Thyroid gland (tissue), 4 donors: ENCODE measurements around the gene HPCA. TPM values are rescaled to one million over a fixed set of nuclear protein-coding genes. Genes with fewer than 3 reads are reported as not detected.

Source experiments
- DNase-seq, 2 donors: peaks; one replicate each; pipeline ENCODE4 v3.0.0-alpha.2; 2019
- H3K27ac ChIP-seq, 3 donors: fragments of 200-600 bp; sonication (generic); 1 replicate in 2 of 3; 2 replicates in 1 of 3; pipeline ENCODE4 v1.5.1; 2016 to 2019; ENCODE audit warnings: mild to moderate bottlenecking in 1 of 3, moderate library complexity in 1 of 3
- H3K27me3 ChIP-seq: fragments of 200-600 bp; sonication (generic); one replicate; pipeline ENCODE4 v1.5.1; 2019
- H3K36me3 ChIP-seq, 2 donors: fragments of 200-600 bp; sonication (generic); one replicate each; pipeline ENCODE4 v1.5.1; 2016 to 2019
- H3K4me1 ChIP-seq, 2 donors: fragments of 200-600 bp; sonication (generic); one replicate each; pipeline ENCODE4 v1.5.1; 2017 to 2019
- H3K4me3 ChIP-seq, 3 donors: fragments of 200-600 bp; sonication (generic); replicated peaks in 1 of 3; 1 replicate in 2 of 3; 2 replicates in 1 of 3; pipeline ENCODE4 v1.5.1; 2016; ENCODE audit warnings: mild to moderate bottlenecking in 1 of 3
- H3K9me3 ChIP-seq: fragments of 200-600 bp; sonication (generic); one replicate; pipeline ENCODE4 v1.5.1; 2017
- CTCF ChIP-seq, 6 experiments: fragments of 200-600 bp in 3 of 6; fragments of 450-650 bp in 3 of 6; sonication (generic) in 3 of 6; IDR thresholded peaks; one replicate each; pipeline ENCODE4 v1.5.1; 2016 to 2019; ENCODE audit warnings: antibody characterized with exemption in 6 of 6, mild to moderate bottlenecking in 2 of 6, inconsistent platforms in 1 of 6, moderate library complexity in 1 of 6
- POLR2A ChIP-seq, 2 donors: fragments of 450-650 bp; IDR thresholded peaks; one replicate each; pipeline ENCODE4 v1.6.1; 2017; ENCODE audit warnings: antibody characterized with exemption in 2 of 2, mild to moderate bottlenecking in 2 of 2, moderate library complexity in 1 of 2
- WGBS, 2 donors: methylation state at CpG; one replicate each; pipeline ENCODE4 v1.1.5; 2017; 5-methylcytosine and 5-hydroxymethylcytosine counted together
- intact Hi-C: fragments of 100-400 bp; cut with DNase I; formaldehyde crosslinking; loops from one replicate; pipeline ENCODE4 v1.15.1; 2023
- total RNA-seq, 4 donors: library from RNA; depleted of rRNA; stranded (reverse); fragments of >200 nt; gene quantifications; one replicate each; pipeline ENCODE4 v1.2.3, GENCODE V29; 2016

HPCA gene
- total RNA-seq, 4 donors from 2014 or later = not detected

GRCh38 chr1:32881291-32881690 is 5.0 kb upstream of the HPCA start:
- H3K27me3 ChIP-seq = no peaks in the 10 kb centered on the region
- H3K4me1 ChIP-seq = peaks cover 0 to 11% of the 10 kb centered on the region in 2 donors
- no peak overlapping the region for H3K4me3 ChIP-seq
- WGBS, 2 donors = 71 to 86% methylated on average over 5 of the region's 5 CpGs
- intact Hi-C loops = no loop called here
- H3K36me3 ChIP-seq = no peaks in the 10 kb centered on the region
- H3K9me3 ChIP-seq = no peaks in the 10 kb centered on the region
- no peak for DNase-seq
- H3K27ac ChIP-seq = no peak overlapping the region
- TF ChIP-seq POLR2A (IDR thresholded peaks at IDR 0.05) (no peak), CTCF (IDR thresholded peaks at IDR 0.05) (no peak)

- WGBS, 2 donors = 28 to 38% methylated on average over 14 to 16 of the region's 22 CpGs
- H3K4me1 ChIP-seq = peaks cover 0 to 12% of the 10 kb centered on the region in 2 donors
- DNase-seq = peak in 1 of 2 donors; percentile 39
- intact Hi-C loops = no loop called here
- H3K36me3 ChIP-seq = no peaks in the 10 kb centered on the region
- TF ChIP-seq POLR2A (IDR thresholded peaks at IDR 0.05) = no peak
- no peak for TF ChIP-seq CTCF (IDR thresholded peaks at IDR 0.05)
- H3K4me3 ChIP-seq = no peak overlapping the region
- H3K27ac ChIP-seq = no peak overlapping the region
- H3K27me3 ChIP-seq = peaks cover 6% of the 10 kb centered on the region
- no peaks in the 10 kb centered on the region for H3K9me3 ChIP-seq
These were observed 4.1 kb upstream of the HPCA start for GRCh38 chr1:32881871-32882850.

GRCh38 chr1:32883338-32884031 is 2.8 kb upstream of the HPCA start:
- intact Hi-C loops = no loop called here
- Histone ChIP-seq H3K4me3 (no peak overlapping the region), H3K4me1 (peaks cover 0 to 12% of the 10 kb centered on the region in 2 donors), H3K27ac (no peak overlapping the region), H3K27me3 (peaks cover 11% of the 10 kb centered on the region), H3K36me3 (no peaks in the 10 kb centered on the region), H3K9me3 (no peaks in the 10 kb centered on the region)
- TF ChIP-seq POLR2A (IDR thresholded peaks at IDR 0.05) (no peak), CTCF (IDR thresholded peaks at IDR 0.05) (no peak)
- 83 to 90% methylated on average over 7 of the region's 7 CpGs for WGBS, 2 donors
- no peak for DNase-seq

GRCh38 chr1:32884032-32884372 is 2.3 kb upstream of the HPCA start:
- Histone ChIP-seq H3K4me1 (peaks cover 0 to 12% of the 10 kb centered on the region in 2 donors), H3K27ac (no peak overlapping the region), H3K4me3 (no peak overlapping the region), H3K36me3 (no peaks in the 10 kb centered on the region), H3K9me3 (no peaks in the 10 kb centered on the region), H3K27me3 (peaks cover 11% of the 10 kb centered on the region)
- 61 to 68% methylated on average over 4 of the region's 4 CpGs for WGBS, 2 donors
- no peak for TF ChIP-seq POLR2A (IDR thresholded peaks at IDR 0.05)
- TF ChIP-seq CTCF (IDR thresholded peaks at IDR 0.05) = no peak
- intact Hi-C loops = no loop called here
- DNase-seq = no peak

- no peak overlapping the region for H3K4me3 ChIP-seq
- TF ChIP-seq POLR2A (IDR thresholded peaks at IDR 0.05) (no peak), CTCF (IDR thresholded peaks at IDR 0.05) (no peak)
- H3K27ac ChIP-seq = no peak overlapping the region
- peaks cover 11% of the 10 kb centered on the region for H3K27me3 ChIP-seq
- H3K4me1 ChIP-seq = peaks cover 0 to 12% of the 10 kb centered on the region in 2 donors
- no peak for DNase-seq
- no peaks in the 10 kb centered on the region for H3K36me3 ChIP-seq
- WGBS, 2 donors = 41 to 46% methylated on average over 8 of the region's 12 CpGs
- H3K9me3 ChIP-seq = no peaks in the 10 kb centered on the region
- intact Hi-C loops = no loop called here
These were observed 1.6 kb upstream of the HPCA start for GRCh38 chr1:32884726-32885125.
